ENCODE measurements around the gene NT5C3B. TPM values are rescaled to one million over a fixed set of nuclear protein-coding genes. Genes with fewer than 3 reads are reported as not detected.

The NT5C3B gene
- total RNA-seq, 1 experiment from 2014 or later = 78.8 TPM

DNA sequence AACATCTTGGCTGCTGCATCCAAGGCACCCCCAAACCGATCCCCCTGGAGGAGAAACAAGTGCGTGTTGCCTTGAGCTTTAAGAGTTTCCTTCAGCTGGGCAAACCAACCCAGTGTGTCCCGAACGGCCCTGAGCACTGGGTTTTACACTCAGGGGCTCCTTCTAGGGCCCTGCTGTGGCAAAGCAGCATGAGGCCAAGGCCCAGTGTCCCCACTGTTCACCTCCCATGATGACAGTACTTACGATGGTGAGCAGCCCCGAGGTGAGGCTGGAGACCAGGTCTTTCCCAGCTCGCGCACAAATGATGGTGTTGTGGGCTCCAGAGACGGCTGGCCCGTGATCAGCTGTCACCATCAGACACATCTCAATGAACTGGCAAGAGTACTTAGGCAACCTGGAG, 35.8 kb upstream of the NT5C3B start:
- BruUV-seq (replicated peaks) = no TSS peak
- H3K4me1 ChIP-seq (ENCODE audit: insufficient read depth, low read length) = no peaks in the 10 kb centered on the region
- CTCF ChIA-PET = no interaction called here
- no peak overlapping the region for H3K27ac ChIP-seq (ENCODE audit: low read length)
- no peak overlapping the region for H3K9ac ChIP-seq (ENCODE audit: low read length)
- no peaks in the 10 kb centered on the region for H3K9me2 ChIP-seq (replicated peaks; ENCODE audit: low read length)
- no peak overlapping the region for H3K4me3 ChIP-seq (ENCODE audit: low read length)
- H4K20me1 ChIP-seq (ENCODE audit: low read length) = no peaks in the 10 kb centered on the region
- intact Hi-C loops (cut with micrococcal nuclease) = no loop called here
- peaks cover 6% of the 10 kb centered on the region; the same call in 1 of the 2 replicates for H3K36me3 ChIP-seq (ENCODE audit: low read depth, low read length)
- no peak overlapping the region for H3K4me2 ChIP-seq (ENCODE audit: low read length)
- H3K9me3 ChIP-seq (ENCODE audit: low read length) = no peaks in the 10 kb centered on the region
- no peaks in the 10 kb centered on the region for H3K27me3 ChIP-seq (ENCODE audit: low read length)
- no peak for ATAC-seq
- no peak for DNase-seq
- POLR2A ChIA-PET (ENCODE audit: unreplicated experiment) = no interaction called here
- TF ChIP-seq EZH2phosphoT487 (IDR thresholded peaks at IDR 0.05; ENCODE audit: borderline replicate concordance, low read length) = no peak
- no peak for TF ChIP-seq EZH2 (IDR thresholded peaks at IDR 0.05; ENCODE audit: low read length, unreplicated experiment)
- TF ChIP-seq, protein P1, sequence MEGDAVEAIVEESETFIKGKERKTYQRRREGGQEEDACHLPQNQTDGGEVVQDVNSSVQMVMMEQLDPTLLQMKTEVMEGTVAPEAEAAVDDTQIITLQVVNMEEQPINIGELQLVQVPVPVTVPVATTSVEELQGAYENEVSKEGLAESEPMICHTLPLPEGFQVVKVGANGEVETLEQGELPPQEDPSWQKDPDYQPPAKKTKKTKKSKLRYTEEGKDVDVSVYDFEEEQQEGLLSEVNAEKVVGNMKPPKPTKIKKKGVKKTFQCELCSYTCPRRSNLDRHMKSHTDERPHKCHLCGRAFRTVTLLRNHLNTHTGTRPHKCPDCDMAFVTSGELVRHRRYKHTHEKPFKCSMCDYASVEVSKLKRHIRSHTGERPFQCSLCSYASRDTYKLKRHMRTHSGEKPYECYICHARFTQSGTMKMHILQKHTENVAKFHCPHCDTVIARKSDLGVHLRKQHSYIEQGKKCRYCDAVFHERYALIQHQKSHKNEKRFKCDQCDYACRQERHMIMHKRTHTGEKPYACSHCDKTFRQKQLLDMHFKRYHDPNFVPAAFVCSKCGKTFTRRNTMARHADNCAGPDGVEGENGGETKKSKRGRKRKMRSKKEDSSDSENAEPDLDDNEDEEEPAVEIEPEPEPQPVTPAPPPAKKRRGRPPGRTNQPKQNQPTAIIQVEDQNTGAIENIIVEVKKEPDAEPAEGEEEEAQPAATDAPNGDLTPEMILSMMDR (conservative IDR thresholded peaks at IDR 0.05; ENCODE audit: low read depth, low read length) = no peak
- no peaks in the 10 kb centered on the region for H3F3A ChIP-seq (ENCODE audit: low read length, unreplicated experiment)
- no peaks in the 10 kb centered on the region for H3K79me2 ChIP-seq (ENCODE audit: low read length)
- no peak overlapping the region for H2AFZ ChIP-seq (ENCODE audit: low read length)

DNA sequence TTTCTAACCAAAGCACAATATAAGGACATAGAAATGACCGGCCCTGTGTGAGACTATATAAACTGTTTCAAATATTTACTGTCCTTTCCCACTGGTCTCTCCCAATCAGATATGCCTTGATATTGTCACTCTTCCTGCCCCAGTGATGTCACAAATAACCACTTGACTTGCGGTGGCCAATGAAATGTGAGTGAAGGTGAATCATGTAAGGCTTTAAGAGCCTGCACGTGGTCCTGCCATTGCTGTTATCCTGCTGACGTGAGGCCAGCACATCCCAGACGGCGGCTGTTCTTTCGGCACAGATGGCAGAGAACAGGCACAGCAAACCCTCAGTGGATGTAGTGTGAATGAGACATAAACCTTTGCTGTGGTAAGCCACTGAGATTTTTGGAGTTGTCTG, 34.6 kb upstream of the NT5C3B start:
- H3K27me3 ChIP-seq (ENCODE audit: low read length) = no peaks in the 10 kb centered on the region
- TF ChIP-seq, protein P1 (conservative IDR thresholded peaks at IDR 0.05; ENCODE audit: low read depth, low read length) = no peak
- TF ChIP-seq EZH2 (IDR thresholded peaks at IDR 0.05; ENCODE audit: low read length, unreplicated experiment) = no peak
- TF ChIP-seq EZH2phosphoT487 (IDR thresholded peaks at IDR 0.05; ENCODE audit: borderline replicate concordance, low read length) = no peak
- POLR2A ChIA-PET (ENCODE audit: unreplicated experiment) = no interaction called here
- H3K9me3 ChIP-seq (ENCODE audit: low read length) = no peaks in the 10 kb centered on the region
- BruUV-seq (replicated peaks) = no TSS peak
- H3K4me1 ChIP-seq (ENCODE audit: insufficient read depth, low read length) = no peaks in the 10 kb centered on the region
- H3K4me2 ChIP-seq (ENCODE audit: low read length) = no peak overlapping the region
- H3K27ac ChIP-seq (ENCODE audit: low read length) = no peak overlapping the region
- H4K20me1 ChIP-seq (ENCODE audit: low read length) = no peaks in the 10 kb centered on the region
- CTCF ChIA-PET = interaction anchor here (0.5 kb wide), 1 partner anchor 8 kb away, joined by 3 read pairs; no protein-coding TSS in a partner anchor
- intact Hi-C loops (cut with micrococcal nuclease) = no loop called here
- no peak for ATAC-seq
- H3K4me3 ChIP-seq (ENCODE audit: low read length) = no peak overlapping the region
- no peaks in the 10 kb centered on the region for H3K9me2 ChIP-seq (replicated peaks; ENCODE audit: low read length)
- no peak for DNase-seq
- H2AFZ ChIP-seq (ENCODE audit: low read length) = no peak overlapping the region
- H3K36me3 ChIP-seq (ENCODE audit: low read depth, low read length) = peaks cover 6% of the 10 kb centered on the region; the same call in 1 of the 2 replicates
- H3K9ac ChIP-seq (ENCODE audit: low read length) = no peak overlapping the region
- H3K79me2 ChIP-seq (ENCODE audit: low read length) = no peaks in the 10 kb centered on the region
- no peaks in the 10 kb centered on the region for H3F3A ChIP-seq (ENCODE audit: low read length, unreplicated experiment)

DNA sequence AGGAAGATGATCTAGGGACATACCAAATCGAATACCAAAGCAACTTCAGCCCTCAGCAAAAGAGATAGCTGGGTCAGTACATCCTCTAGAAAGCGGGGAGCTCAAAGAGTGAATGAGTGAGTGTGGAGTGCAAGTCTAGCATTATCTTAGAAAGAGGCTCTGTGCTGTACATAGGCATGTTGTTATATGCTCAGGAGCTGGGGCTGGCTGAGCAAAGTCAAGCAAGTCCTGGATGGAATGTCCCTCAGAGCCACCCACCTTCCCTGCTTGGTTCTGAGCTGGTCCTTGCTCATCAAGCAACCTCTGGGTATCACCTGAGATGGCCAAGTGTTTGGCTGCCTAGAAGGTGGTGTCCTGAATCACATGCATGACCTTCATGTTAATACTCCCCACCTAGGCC, 34.1 kb upstream of the NT5C3B start:
- no TSS peak for BruUV-seq (replicated peaks)
- no peak for DNase-seq

More for the DNA sequence above, 34.1 kb upstream of the NT5C3B start:
- no peak overlapping the region for H3K4me3 ChIP-seq (ENCODE audit: low read length)
- ChIA-PET POLR2A (ENCODE audit: unreplicated experiment) (no interaction called here), CTCF (interaction anchor here (0.5 kb wide), 1 partner anchor 8 kb away, joined by 3 read pairs; no protein-coding TSS in a partner anchor)
- no peak overlapping the region for H2AFZ ChIP-seq (ENCODE audit: low read length)
- no peak for ATAC-seq
- H3K27ac ChIP-seq (ENCODE audit: low read length) = no peak overlapping the region
- H3K9me3 ChIP-seq (ENCODE audit: low read length) = no peaks in the 10 kb centered on the region
- no peaks in the 10 kb centered on the region for H3K4me1 ChIP-seq (ENCODE audit: insufficient read depth, low read length)
- no peaks in the 10 kb centered on the region for H3K27me3 ChIP-seq (ENCODE audit: low read length)
- TF ChIP-seq EZH2phosphoT487 (IDR thresholded peaks at IDR 0.05; ENCODE audit: borderline replicate concordance, low read length) (no peak), EZH2 (IDR thresholded peaks at IDR 0.05; ENCODE audit: low read length, unreplicated experiment) (no peak)
- TF ChIP-seq, protein P1 (conservative IDR thresholded peaks at IDR 0.05; ENCODE audit: low read depth, low read length) = no peak
- no peaks in the 10 kb centered on the region for H3F3A ChIP-seq (ENCODE audit: low read length, unreplicated experiment)
- H3K4me2 ChIP-seq (ENCODE audit: low read length) = no peak overlapping the region
- intact Hi-C loops (cut with micrococcal nuclease) = no loop called here
- H3K79me2 ChIP-seq (ENCODE audit: low read length) = peaks cover under 1% of the 10 kb centered on the region
- H4K20me1 ChIP-seq (ENCODE audit: low read length) = no peaks in the 10 kb centered on the region
- H3K9ac ChIP-seq (ENCODE audit: low read length) = no peak overlapping the region
- no peaks in the 10 kb centered on the region for H3K9me2 ChIP-seq (replicated peaks; ENCODE audit: low read length)
- peaks cover 6% of the 10 kb centered on the region; the same call in 1 of the 2 replicates for H3K36me3 ChIP-seq (ENCODE audit: low read depth, low read length)
